Ammon's horn (tissue), 1 donor: Measurements from ENCODE around the gene LETM1.

ENCODE experiments used
- DNase-seq: peaks from one replicate; pipeline ENCODE4 v3.0.0-alpha.2; 2016; ENCODE audit warnings: low spot score

LETM1 gene

GRCh38 chr4:1762264-1763010 is 93.5 kb downstream of the LETM1 start:
- DNase-seq: no peak
